ENCODE data around the gene ZNF683. TPM values are rescaled to one million over a fixed set of nuclear protein-coding genes. Genes with fewer than 3 reads are reported as not detected.
A peak's percentile ranks its signal among the peaks of the same experiment; 100 is the strongest.
"Not testable (repeated sequence)": the region's sequence is repeated elsewhere in the genome, so short reads cannot be mapped to it uniquely, and the experiment has no call there.

ZNF683 gene
- polyA plus RNA-seq (ENCODE audit: insufficient read length), result not detected

- DNase-seq (ENCODE audit: low read depth), result not testable (repeated sequence)
Observed at GRCh38 chr1:26372611-26373010, at the start of gene ZNF683. TSS of gene ZNF683 (minus strand) at chr1:26372750. CDS start at chr1:26368571, 4,179 bp downstream.

DNA sequence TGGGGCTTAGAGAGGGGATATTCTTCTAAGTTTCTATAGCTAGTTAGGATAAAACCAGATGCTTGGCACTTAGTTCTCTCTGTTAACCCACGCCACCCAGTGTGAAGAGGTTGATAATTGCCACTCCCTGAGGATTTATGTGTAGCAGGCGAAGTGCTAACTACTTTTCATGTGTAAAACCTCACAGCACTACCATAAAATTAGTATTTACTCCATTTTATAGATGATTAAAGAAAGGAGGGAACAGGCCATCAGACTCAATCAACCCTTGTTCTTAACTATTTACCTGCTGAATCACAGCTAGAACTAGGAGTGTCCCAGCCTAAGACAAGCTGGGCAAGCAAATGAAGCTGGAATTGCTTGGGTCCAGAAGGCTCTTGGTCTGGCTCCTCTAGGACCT, 46.9 kb upstream of the ZNF683 start:
- no peak for DNase-seq (ENCODE audit: low read depth)

GRCh38 chr1:26418865-26419349, 46.4 kb upstream of the ZNF683 start:
- DNase-seq (ENCODE audit: low read depth), result no peak

DNA sequence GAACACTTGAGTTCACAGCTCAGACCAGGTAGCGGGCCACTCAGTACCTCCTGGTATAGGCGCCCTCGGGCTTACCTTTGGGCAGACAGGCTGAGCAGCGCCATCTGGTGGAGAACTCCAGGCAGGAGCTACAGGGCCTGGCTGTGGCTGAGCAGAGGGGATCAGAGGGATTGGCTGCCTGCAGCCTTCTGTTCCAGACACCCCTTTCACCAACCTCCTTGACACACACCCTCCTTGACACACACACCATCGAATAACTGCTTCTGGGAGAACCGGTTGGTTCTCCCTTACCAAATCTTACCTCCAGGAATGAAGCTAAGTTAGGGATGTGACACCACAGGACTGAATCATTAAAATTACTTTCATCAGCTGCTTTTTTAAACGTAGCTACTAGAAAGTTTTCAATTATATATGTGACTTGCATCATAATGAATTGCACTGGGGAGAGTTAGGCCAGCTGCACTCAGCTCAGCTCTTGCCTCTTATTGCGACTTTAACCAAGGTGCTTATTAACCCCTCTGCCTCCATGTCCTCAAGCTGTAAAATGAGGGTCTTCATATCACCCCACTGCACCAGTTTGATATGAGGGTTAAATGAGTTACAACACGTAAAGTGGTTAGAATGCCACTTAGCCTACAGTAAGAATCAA, 44.7 kb upstream of the ZNF683 start:
- no peak for DNase-seq (ENCODE audit: low read depth)

DNA sequence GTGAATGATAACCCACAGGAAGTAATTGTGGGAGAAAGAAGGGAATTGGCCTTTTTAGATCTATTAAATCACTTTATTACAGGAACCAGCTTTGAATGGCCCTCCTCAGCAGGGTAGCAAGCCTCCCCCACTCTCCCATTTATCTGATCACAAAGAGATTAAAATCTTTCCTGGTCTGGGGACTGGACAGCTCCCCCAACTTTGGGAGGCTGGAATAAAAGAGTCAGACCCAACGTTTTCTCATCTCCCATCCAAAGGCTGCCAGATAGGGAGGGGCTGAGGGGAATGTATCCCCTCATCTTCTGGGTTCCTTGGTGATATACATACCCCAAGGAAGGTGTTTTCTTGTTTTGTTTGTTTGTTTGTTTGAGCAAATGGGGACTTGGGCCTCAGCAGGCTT, 40.5 kb upstream of the ZNF683 start:
- no peak for DNase-seq (ENCODE audit: low read depth)

DNA sequence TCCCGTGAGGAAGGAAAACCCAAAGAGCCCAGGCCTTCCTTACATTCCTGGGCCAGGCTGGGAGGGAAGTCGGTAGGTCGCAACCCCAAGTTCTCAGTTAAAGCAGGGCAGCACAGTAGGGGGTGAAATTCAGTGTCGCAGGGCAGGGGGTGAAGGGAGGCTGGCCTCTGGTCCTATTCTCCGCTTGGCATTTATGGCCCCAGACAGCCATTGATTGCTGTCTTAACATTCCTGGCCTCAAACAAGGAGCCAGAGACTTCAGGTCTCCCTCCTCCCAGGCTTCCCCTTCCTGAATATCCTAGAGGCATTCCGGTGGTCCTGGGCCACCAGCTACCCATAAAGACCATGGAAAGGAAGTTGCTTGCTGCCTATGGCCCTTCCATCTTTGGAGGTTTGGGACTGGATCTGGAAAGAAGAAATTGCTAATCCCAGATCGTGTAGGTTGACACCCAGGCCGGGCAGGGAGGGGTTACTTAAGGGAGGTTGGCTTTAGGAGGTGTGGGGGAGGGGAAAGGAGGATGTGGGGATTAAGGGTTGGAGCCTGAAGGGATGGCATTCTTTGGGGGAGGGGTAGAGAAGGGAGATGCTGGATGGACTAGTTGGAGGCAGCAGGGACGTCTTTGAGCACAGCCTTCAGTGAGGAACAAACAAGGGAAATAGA, 39.8 kb upstream of the ZNF683 start:
- no peak for DNase-seq (ENCODE audit: low read depth)

DNA sequence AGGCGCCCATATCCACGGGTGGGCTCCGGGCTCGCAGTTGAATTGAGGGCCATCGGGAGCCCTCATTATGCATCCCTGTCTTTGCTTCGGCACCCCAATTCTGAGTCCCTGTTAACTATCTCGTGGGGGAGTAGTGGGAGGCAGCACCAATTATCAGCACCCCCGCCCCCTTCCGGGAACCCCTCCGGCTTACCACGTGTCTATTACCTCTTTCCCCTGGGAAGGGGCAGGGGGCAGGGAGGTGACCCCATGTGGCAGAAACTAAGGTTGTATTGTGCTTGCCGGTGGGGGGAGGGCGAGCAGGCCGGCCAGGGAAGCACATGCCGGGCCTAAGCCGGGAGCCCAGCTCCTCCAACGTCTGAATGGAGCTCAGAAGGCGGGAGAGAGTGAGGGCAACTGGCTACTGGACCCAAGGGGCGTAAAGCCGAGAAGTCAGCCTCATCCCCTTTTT, 39.1 kb upstream of the ZNF683 start:
- DNase-seq (ENCODE audit: low read depth), result no peak

- DNase-seq (ENCODE audit: low read depth), result no peak
Observed at GRCh38 chr1:26410706-26411623, 38.4 kb upstream of the ZNF683 start, which contains the start of gene LIN28A. TSS of gene LIN28A (plus strand) at chr1:26410817. CDS start at chr1:26410892, 75 bp downstream.

DNA sequence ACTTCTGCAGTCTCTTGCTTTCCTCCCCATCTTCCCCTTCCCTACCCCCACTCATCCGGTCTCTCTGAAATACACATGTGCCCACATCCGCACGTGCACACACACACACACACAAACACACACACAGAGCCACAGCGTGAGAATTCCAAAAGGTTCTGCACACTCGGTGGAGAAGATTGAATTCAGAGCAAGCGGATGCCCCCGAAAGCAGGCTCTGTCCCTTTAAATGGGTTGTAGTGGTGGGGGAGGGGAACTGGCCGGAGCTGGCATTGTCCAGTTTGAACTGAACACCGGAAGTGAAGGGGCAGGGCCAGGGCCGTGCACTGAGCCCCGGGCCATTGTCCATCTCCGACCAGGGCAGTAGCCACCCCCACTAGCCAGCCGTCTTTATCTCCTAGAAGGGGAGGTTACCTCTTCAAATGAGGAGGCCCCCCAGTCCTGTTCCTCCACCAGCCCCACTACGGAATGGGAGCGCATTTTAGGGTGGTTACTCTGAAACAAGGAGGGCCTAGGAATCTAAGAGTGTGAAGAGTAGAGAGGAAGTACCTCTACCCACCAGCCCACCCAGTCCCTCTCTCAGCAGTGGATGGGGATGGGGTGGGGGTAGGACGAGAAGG, 36.7 kb upstream of the ZNF683 start:
- DNase-seq (ENCODE audit: low read depth), result no peak

- peak; percentile 52 for DNase-seq (ENCODE audit: low read depth)
Observed at GRCh38 chr1:26408604-26409003, 36.1 kb upstream of the ZNF683 start.

DNA sequence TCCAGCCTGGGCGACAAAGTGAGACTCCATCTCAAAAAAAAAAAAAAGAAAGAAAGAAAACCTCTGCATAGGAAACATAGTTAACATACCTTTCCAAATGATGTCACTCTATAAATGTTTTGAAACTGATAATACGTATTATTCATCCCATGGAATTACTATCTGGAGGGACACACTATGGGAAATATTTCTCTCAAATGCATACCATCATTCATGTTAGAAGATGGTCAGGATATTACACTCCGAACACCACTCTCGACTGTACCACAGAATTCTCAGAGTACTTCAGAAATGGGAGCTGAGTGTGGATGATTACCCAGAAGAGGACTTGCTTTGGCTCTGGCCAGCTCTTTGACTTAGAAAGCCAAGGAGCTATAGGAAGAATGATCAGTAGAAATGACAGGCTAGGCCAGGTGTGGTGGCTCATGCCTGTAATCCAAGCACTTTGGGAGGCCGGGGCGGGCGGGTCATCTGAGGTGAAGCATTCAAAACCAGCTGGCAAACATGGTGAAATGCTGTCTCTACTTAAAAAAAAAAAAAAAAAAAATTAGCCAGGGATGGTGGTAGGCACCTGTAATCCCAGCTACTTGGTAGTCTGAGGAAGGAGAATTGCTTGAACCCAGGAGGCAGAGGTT, 32.8 kb upstream of the ZNF683 start:
- DNase-seq (ENCODE audit: low read depth), result no peak

- no peak for DNase-seq (ENCODE audit: low read depth)
Observed at GRCh38 chr1:26404641-26405040, 32.1 kb upstream of the ZNF683 start.

- DNase-seq (ENCODE audit: low read depth), result no peak
Observed at GRCh38 chr1:26403656-26404055, 31.1 kb upstream of the ZNF683 start.

DNA sequence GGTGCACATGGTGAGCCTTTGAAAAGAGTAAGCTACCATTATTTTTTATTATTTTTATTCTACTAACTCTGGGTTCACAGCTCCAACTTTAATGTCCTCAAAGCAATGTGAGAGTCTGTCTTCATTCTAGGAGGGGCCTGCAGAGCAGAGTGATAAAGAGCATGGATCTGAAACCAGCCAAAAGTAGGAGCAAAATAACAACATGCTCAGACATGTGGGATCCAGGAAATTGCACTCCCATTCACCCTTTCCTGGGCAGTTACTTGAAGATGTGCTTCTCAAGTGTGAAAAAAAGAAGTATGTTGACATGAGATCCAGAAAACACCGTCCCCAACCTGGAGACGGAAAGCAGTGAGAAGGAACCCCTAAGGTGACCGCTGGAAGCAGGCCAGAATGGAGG, 29.3 kb upstream of the ZNF683 start:
- DNase-seq (ENCODE audit: low read depth), result no peak

DNA sequence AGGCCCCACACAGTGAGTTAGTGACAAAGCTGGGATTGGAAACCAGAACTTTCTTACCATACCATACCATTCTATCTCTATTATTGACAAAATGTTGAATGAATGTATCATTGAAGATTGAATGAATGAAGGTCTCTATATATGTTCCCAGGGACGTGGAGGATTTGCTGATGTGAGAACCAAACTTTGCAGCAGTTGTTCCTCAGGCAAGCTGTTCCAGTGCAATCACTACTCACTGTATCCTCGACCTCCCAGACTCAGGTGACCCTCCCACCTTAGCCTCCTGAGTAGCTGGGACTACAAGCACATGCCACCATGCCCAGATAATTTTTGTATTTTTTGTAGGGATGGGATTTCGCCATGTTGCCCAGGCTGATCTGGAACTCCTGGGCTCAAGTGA, 26.5 kb upstream of the ZNF683 start:
- DNase-seq (ENCODE audit: low read depth), result no peak

DNA sequence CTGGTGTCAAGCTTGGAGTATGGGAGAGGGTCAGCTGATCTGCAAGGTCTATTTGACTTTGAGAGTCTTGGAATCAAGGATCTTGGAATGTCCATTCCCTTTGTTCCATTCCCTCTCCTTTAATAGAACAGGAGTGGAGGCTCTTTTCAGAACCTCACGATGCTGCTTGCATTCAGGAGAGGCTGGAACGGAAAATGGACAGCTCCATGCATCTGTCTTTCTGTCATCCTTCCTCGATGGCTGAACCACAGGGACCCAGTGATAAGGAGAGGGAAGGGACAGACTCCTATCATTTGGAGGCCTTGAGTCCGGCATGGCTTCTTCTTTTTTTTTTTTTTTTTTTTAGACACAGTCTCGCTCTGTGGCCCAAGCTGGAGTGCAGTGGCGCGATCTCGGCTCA, 23.2 kb upstream of the ZNF683 start:
- DNase-seq (ENCODE audit: low read depth), result no peak

GRCh38 chr1:26391450-26391849, 18.9 kb upstream of the ZNF683 start:
- no peak for DNase-seq (ENCODE audit: low read depth)

- DNase-seq (ENCODE audit: low read depth), result no peak
Observed at GRCh38 chr1:26389604-26390247, 17.2 kb upstream of the ZNF683 start.

DNA sequence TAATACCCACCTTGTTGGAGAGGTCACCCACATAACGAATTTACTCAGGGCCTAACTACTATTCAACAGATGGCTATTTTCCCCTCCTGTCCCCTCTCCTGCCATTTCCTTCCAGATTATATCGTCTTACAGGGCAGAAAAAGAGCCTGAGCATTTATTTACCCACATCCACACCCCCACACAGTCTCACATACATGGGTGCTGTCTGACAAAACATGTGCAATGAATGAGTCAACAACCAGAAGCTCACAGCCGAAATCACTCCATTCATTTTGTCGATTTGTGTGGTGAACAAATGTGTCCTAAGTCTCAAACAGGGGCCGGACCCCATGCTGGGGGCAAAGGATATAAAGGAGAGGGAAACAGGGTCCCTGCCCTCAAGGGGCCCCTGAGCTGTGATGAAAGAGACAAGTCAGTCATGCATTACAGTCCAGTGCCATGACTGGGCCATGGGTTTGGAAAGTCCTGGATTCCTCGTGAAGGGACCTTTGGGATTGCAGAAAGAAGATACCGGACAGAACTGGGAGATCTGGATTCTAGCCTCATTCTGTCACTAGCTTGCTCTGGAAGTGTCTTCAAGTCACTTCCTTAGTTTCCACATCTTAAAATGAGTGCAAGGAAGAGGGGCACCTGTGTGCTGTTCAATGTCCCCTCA, 16.4 kb upstream of the ZNF683 start:
- DNase-seq (ENCODE audit: low read depth), result no peak

DNA sequence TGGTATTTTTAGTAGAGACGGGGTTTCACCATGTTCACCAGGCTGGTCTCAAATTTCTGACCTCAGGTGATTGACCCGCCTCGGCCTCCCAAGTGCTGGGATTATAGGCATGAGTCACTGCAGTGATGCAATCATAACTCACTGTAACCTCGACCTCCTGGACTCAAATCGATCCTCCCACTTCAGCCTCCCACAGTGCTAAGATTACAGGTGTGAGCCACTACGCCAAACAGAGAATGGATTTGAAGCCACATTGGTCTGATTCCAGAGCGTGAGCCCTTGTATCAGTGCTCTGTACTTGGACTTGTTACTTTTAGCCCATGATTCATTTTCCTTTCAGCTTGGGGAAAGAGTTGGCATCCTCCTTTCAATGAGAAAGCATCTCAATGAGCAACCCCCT, 14.9 kb upstream of the ZNF683 start:
- no peak for DNase-seq (ENCODE audit: low read depth)
